Activated CD8-positive, alpha-beta T cell treated with anti-CD3 and anti-CD28 coated beads, Interleukin-2, amount 10 ng/mL, durations not matched to agents 7 days and 5 days (primary cell): ENCODE measurements around the gene LIG1. TPM values are rescaled to one million over a fixed set of nuclear protein-coding genes. Genes with fewer than 3 reads are reported as not detected.
"Not testable (repeated sequence)": the region's sequence is repeated elsewhere in the genome, so short reads cannot be mapped to it uniquely, and the experiment has no call there.

Experiments used
- ATAC-seq: fragments of 150-1000 bp; cut with Tn5 transposase; one replicate; pipeline ENCODE4 v1.10.0; 2021; ENCODE audit warnings: moderate library complexity
- CTCF ChIA-PET: fragments of 350-600 bp; sonication (Branson Sonifier 250); formaldehyde crosslinking; loops from one replicate; lab custom pipeline; 2021; ENCODE audit warnings: antibody characterized with exemption; lab: Charles Lee
- POLR2A ChIA-PET: fragments of 350-600 bp; sonication (Branson Sonifier 250); formaldehyde crosslinking; loops from one replicate; lab custom pipeline; 2021; ENCODE audit warnings: antibody characterized with exemption; lab: Charles Lee
- DNase-seq: peaks from one replicate; pipeline ENCODE4 v3.0.0-alpha.2; 2020
- H3K27ac Mint-ChIP-seq: one replicate; pipeline ENCODE4 v1.8.0; 2021; ENCODE audit warnings: mild to moderate bottlenecking, mixed read lengths
- H3K27me3 Mint-ChIP-seq: one replicate; pipeline ENCODE4 v1.8.0; 2021; ENCODE audit warnings: low read depth, mixed read lengths
- H3K36me3 Mint-ChIP-seq: one replicate; pipeline ENCODE4 v1.8.0; 2021; ENCODE audit warnings: low read depth, mixed read lengths
- H3K4me1 Mint-ChIP-seq: one replicate; pipeline ENCODE4 v1.8.0; 2021; ENCODE audit warnings: low read depth, mixed read lengths
- H3K4me3 Mint-ChIP-seq: one replicate; pipeline ENCODE4 v1.8.0; 2021; ENCODE audit warnings: mild to moderate bottlenecking, mixed read lengths
- H3K9me3 Mint-ChIP-seq: one replicate; pipeline ENCODE4 v1.8.0; 2022; ENCODE audit warnings: mixed read lengths; ENCODE audit not compliant: insufficient read depth
- total RNA-seq, 2 experiments: library from RNA; stranded (reverse); gene quantifications; one replicate each; pipeline ENCODE4 v1.2.3, GENCODE V29; 2021

Gene LIG1
- total RNA-seq, 2 experiments from 2014 or later: 190 to 198 TPM

GRCh38 chr19:48102870-48103751 lies 67.0 kb downstream of the LIG1 start:
- POLR2A ChIA-PET: no interaction called here
- DNase-seq: peak; percentile 55
- no peaks in the 10 kb centered on the region for H3K9me3 Mint-ChIP-seq
- H3K27me3 Mint-ChIP-seq: no peaks in the 10 kb centered on the region
- ATAC-seq: peak; percentile 56
- no peaks in the 10 kb centered on the region for H3K36me3 Mint-ChIP-seq
- peaks cover 7% of the 10 kb centered on the region for H3K4me1 Mint-ChIP-seq
- H3K4me3 Mint-ChIP-seq: no peak overlapping the region
- H3K27ac Mint-ChIP-seq: no peak overlapping the region
- CTCF ChIA-PET: interaction anchor here (0.7 to 3.5 kb wide), 14 partner anchors 8 to 403 kb away, joined by 3 to 16 read pairs (median 4); partner anchors contain the start of gene PLA2G4C

GRCh38 chr19:48095612-48096175 lies 74.5 kb downstream of the LIG1 start:
- POLR2A ChIA-PET: no interaction called here
- H3K4me3 Mint-ChIP-seq: no peak overlapping the region
- no peaks in the 10 kb centered on the region for H3K27me3 Mint-ChIP-seq
- H3K9me3 Mint-ChIP-seq: peaks cover 7% of the 10 kb centered on the region
- no peak for ATAC-seq
- no peaks in the 10 kb centered on the region for H3K4me1 Mint-ChIP-seq
- CTCF ChIA-PET: interaction anchor here (1.1 kb wide), 1 partner anchor 11 kb away, joined by 3 read pairs; no protein-coding TSS in a partner anchor
- DNase-seq: no peak
- no peak overlapping the region for H3K27ac Mint-ChIP-seq
- no peaks in the 10 kb centered on the region for H3K36me3 Mint-ChIP-seq

GRCh38 chr19:48094855-48095203 lies 75.3 kb downstream of the LIG1 start:
- ChIA-PET CTCF (no interaction called here), POLR2A (no interaction called here)
- no peaks in the 10 kb centered on the region for H3K4me1 Mint-ChIP-seq
- ATAC-seq (no peak), DNase-seq (no peak)
- H3K36me3 Mint-ChIP-seq: no peaks in the 10 kb centered on the region
- H3K27me3 Mint-ChIP-seq: no peaks in the 10 kb centered on the region
- H3K4me3 Mint-ChIP-seq: no peak overlapping the region
- no peak overlapping the region for H3K27ac Mint-ChIP-seq
- H3K9me3 Mint-ChIP-seq: peaks cover 7% of the 10 kb centered on the region

- no peak overlapping the region for H3K4me3 Mint-ChIP-seq
- CTCF ChIA-PET: no interaction called here
- no peaks in the 10 kb centered on the region for H3K4me1 Mint-ChIP-seq
- DNase-seq: no peak
- peaks cover 7% of the 10 kb centered on the region for H3K9me3 Mint-ChIP-seq
- no peaks in the 10 kb centered on the region for H3K36me3 Mint-ChIP-seq
- H3K27me3 Mint-ChIP-seq: no peaks in the 10 kb centered on the region
- no peak for ATAC-seq
- H3K27ac Mint-ChIP-seq: no peak overlapping the region
- POLR2A ChIA-PET: no interaction called here
These were observed 75.9 kb downstream of the LIG1 start for GRCh38 chr19:48094129-48094854.

- H3K9me3 Mint-ChIP-seq, ATAC-seq: not testable (repeated sequence)
- POLR2A ChIA-PET: interaction anchor here (0.6 kb wide), 1 partner anchor 829 kb away, joined by 3 read pairs; no protein-coding TSS in a partner anchor
These were observed 78.9 kb downstream of the LIG1 start for GRCh38 chr19:48091111-48091718.

GRCh38 chr19:48090281-48090802 lies 79.8 kb downstream of the LIG1 start:
- DNase-seq (no peak), ATAC-seq (no peak)
- Mint-ChIP-seq H3K27ac (no peak overlapping the region), H3K27me3 (peaks cover 5% of the 10 kb centered on the region), H3K4me1 (no peaks in the 10 kb centered on the region), H3K9me3 (peaks cover 7% of the 10 kb centered on the region), H3K36me3 (no peaks in the 10 kb centered on the region), H3K4me3 (no peak overlapping the region)
- ChIA-PET CTCF (interaction anchor here (0.7 kb wide), 1 partner anchor 12 kb away, joined by 4 read pairs; no protein-coding TSS in a partner anchor), POLR2A (no interaction called here)

More at GRCh38 chr19:48091111-48091718, 78.9 kb downstream of the LIG1 start:
- H3K36me3 Mint-ChIP-seq, H3K4me3 Mint-ChIP-seq, H3K27me3 Mint-ChIP-seq, H3K4me1 Mint-ChIP-seq, H3K27ac Mint-ChIP-seq, DNase-seq, CTCF ChIA-PET: not testable (repeated sequence)

GRCh38 chr19:48088991-48089390 lies 81.2 kb downstream of the LIG1 start:
- H3K4me1 Mint-ChIP-seq, H3K4me3 Mint-ChIP-seq: not testable (repeated sequence)

GRCh38 chr19:48085904-48086864 lies 84.0 kb downstream of the LIG1 start:
- Mint-ChIP-seq H3K4me1 (no peaks in the 10 kb centered on the region), H3K36me3 (no peaks in the 10 kb centered on the region), H3K27me3 (peaks cover 5% of the 10 kb centered on the region), H3K27ac (no peak overlapping the region), H3K4me3 (no peak overlapping the region), H3K9me3 (no peaks in the 10 kb centered on the region)
- CTCF ChIA-PET: interaction anchor here (1.3 to 1.5 kb wide), 2 partner anchors 14 to 123 kb away, joined by 4 to 5 read pairs; no protein-coding TSS in a partner anchor
- POLR2A ChIA-PET: no interaction called here
- DNase-seq (no peak), ATAC-seq (peak; percentile 42)

More at GRCh38 chr19:48088991-48089390, 81.2 kb downstream of the LIG1 start:
- CTCF ChIA-PET, DNase-seq, H3K27ac Mint-ChIP-seq, H3K27me3 Mint-ChIP-seq, ATAC-seq, H3K9me3 Mint-ChIP-seq, POLR2A ChIA-PET, H3K36me3 Mint-ChIP-seq: not testable (repeated sequence)

- H3K36me3 Mint-ChIP-seq: no peaks in the 10 kb centered on the region
- no peak for DNase-seq
- H3K4me1 Mint-ChIP-seq: no peaks in the 10 kb centered on the region
- no peak for ATAC-seq
- H3K4me3 Mint-ChIP-seq: no peak overlapping the region
- POLR2A ChIA-PET: no interaction called here
- H3K27ac Mint-ChIP-seq: no peak overlapping the region
- peaks cover 6% of the 10 kb centered on the region for H3K27me3 Mint-ChIP-seq
- no peaks in the 10 kb centered on the region for H3K9me3 Mint-ChIP-seq
- CTCF ChIA-PET: no interaction called here
These were observed 85.1 kb downstream of the LIG1 start for GRCh38 chr19:48085076-48085475.

GRCh38 chr19:48081106-48081505 lies 89.0 kb downstream of the LIG1 start:
- ChIA-PET CTCF (no interaction called here), POLR2A (no interaction called here)
- no peak overlapping the region for H3K27ac Mint-ChIP-seq
- no peak for DNase-seq
- no peaks in the 10 kb centered on the region for H3K4me1 Mint-ChIP-seq
- H3K27me3 Mint-ChIP-seq: peaks cover 7% of the 10 kb centered on the region
- no peaks in the 10 kb centered on the region for H3K9me3 Mint-ChIP-seq
- H3K36me3 Mint-ChIP-seq: no peaks in the 10 kb centered on the region
- no peak overlapping the region for H3K4me3 Mint-ChIP-seq
- ATAC-seq: no peak
